ENCODE results near the gene SMARCC2. TPM values are rescaled to one million over a fixed set of nuclear protein-coding genes. Genes with fewer than 3 reads are reported as not detected.

Gene SMARCC2
- total RNA-seq, 5 donors from 2014 or later (not counting 1 experiment from before 2014, with no cell fraction given), result 135 to 160 (median 159) TPM

DNA sequence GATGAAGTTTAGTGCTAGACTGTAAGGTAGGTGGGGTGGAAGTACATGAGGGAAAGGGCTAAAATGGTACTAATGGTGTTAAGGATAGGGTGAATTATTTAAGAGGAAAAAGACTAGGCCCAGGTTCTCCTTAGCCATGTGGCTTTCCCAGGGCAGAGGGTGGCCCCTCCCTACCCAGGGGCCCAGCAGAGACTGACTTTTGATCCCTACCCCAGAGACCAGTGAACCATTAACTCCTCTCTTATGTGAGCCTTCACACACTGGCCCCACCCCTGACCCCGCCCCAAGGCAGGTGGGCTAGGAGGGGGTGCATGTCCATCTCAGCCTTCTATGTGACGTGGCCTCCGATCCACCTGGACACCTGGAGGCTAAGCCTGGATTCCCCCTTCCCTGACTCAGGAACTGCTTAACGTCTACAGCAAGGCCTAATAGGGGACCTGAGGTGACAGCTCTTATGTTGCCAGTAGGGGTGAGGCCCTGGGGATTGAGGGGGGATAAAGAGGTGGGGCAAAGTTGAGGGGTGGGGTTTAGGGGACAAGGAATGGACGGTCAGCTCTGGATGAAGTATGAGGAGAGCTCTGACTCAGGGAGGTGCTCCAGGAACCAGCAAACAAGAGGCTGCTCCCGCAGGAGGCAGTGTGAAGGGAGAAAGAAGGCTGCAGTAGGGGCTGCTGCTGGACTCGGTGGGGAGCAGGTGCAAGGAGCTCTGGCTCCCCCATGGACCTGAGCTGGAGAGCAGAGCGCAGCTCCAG, 41.3 kb upstream of the SMARCC2 start:
- H3K4me3 Mint-ChIP-seq, result no peak overlapping the region
- 84% methylated on average over 6 of the region's 8 CpGs for WGBS (ENCODE audit: insufficient coverage)
- no peak overlapping the region for H3K27ac ChIP-seq (ENCODE audit: low read length)
- ChIA-PET POLR2A (interaction anchor here (0.6 to 0.7 kb wide), 3 partner anchors 9 to 472 kb away, joined by 3 to 9 read pairs (median 5); partner anchors contain the start of gene DNAJC14 (in 1 of the 2)), CTCF (no interaction called here)
- no peak overlapping the region for H3K4me3 ChIP-seq (ENCODE audit: control insufficient read depth in 1 of 2, extremely low read depth in 1 of 2, low read length in 1 of 2)
- H3K4me1 Mint-ChIP-seq, result peaks cover 0 to under 1% (median under 1%) of the 10 kb centered on the region in 3 donors
- DNase-seq, result no peak
- H3K27ac Mint-ChIP-seq, result no peak overlapping the region
- H3K36me3 Mint-ChIP-seq, result peaks cover 2% of the 10 kb centered on the region
- no peaks in the 10 kb centered on the region for H3K27me3 Mint-ChIP-seq
- H3K36me3 ChIP-seq (ENCODE audit: control insufficient read depth in 2 of 2, extremely low read depth in 1 of 2, insufficient read depth in 1 of 2, low read length in 1 of 2), result peaks cover 0 to 4% of the 10 kb centered on the region in 2 donors
- no peaks in the 10 kb centered on the region for H3K27me3 ChIP-seq (replicated peaks in 1 of 2; ENCODE audit: control insufficient read depth in 2 of 2, extremely low read depth in 1 of 2, insufficient read depth in 2 of 2, low read length in 1 of 2)
- no peaks in the 10 kb centered on the region for H3K4me1 ChIP-seq (ENCODE audit: control insufficient read depth in 1 of 2, extremely low read depth in 1 of 2, insufficient read depth in 2 of 2, low read length in 2 of 2)
- no peak for ATAC-seq (replicated peaks in 1 of 4)
- H3K9me3 Mint-ChIP-seq, result no peaks in the 10 kb centered on the region
- no peaks in the 10 kb centered on the region for H3K9me3 ChIP-seq

DNA sequence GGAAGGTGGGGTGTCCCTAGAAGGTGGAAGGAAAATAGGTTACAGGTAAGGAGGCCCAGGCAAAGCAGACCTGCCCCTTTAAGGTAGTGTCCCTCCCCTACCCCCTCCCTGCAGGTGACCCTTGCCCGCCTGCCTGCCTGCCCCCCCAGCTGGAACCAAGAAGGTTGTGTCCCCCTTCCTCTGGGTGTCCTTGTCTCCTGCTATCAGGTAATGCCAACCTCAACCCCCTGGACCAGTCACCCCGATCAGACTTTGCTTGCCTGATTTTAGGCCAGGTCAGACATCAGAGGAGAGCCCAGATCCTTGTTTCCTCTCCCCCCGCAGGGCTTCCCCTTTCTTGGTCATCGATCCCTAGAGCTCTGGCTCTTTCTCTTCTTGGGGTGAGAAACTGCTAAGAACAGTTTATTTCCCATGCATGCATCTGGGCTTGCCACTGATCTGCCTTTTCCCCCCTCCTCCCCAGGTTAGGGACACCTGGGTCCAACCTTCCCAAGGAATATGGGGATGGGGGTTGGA, 40.7 kb upstream of the SMARCC2 start, which contains the start of gene SLC39A5:
SLC39A5 (plus strand) TSS at position 136 of the 516 bp plus-strand sequence. CDS start 1,224 bp downstream, outside the sequence.
- Mint-ChIP-seq H3K36me3 (peaks cover 2% of the 10 kb centered on the region), H3K27me3 (no peaks in the 10 kb centered on the region), H3K4me3 (no peak within 1 kb of the TSS), H3K9me3 (no peaks in the 10 kb centered on the region), H3K27ac (no peak within 1 kb of the TSS), H3K4me1 (peaks cover 5 to 7% (median 7%) of the 10 kb centered on the region in 3 donors)
- peaks cover 0 to 4% of the 10 kb centered on the region in 2 experiments for H3K4me1 ChIP-seq (ENCODE audit: control insufficient read depth in 1 of 2, extremely low read depth in 1 of 2, insufficient read depth in 2 of 2, low read length in 2 of 2)
- H3K36me3 ChIP-seq (ENCODE audit: control insufficient read depth in 2 of 2, extremely low read depth in 1 of 2, insufficient read depth in 1 of 2, low read length in 1 of 2), result peaks cover 0 to 4% of the 10 kb centered on the region in 2 donors
- H3K27me3 ChIP-seq (replicated peaks in 1 of 2; ENCODE audit: control insufficient read depth in 2 of 2, extremely low read depth in 1 of 2, insufficient read depth in 2 of 2, low read length in 1 of 2), result no peaks in the 10 kb centered on the region
- H3K4me3 ChIP-seq (ENCODE audit: control insufficient read depth in 1 of 2, extremely low read depth in 1 of 2, low read length in 1 of 2), result no peak within 1 kb of the TSS
- DNase-seq (no peak), ATAC-seq (replicated peaks in 1 of 4) (no peak)
- 67% methylated on average over 1 of the region's 4 CpGs for WGBS (ENCODE audit: insufficient coverage)
- H3K9me3 ChIP-seq, result no peaks in the 10 kb centered on the region
- no peak within 1 kb of the TSS for H3K27ac ChIP-seq (ENCODE audit: low read length)
- ChIA-PET CTCF (no interaction called here), POLR2A (interaction anchor here in 1 of 2 donors (0.6 to 0.7 kb wide), 2 partner anchors 8 to 473 kb away, joined by 5 to 9 read pairs; no protein-coding TSS in a partner anchor)

DNA sequence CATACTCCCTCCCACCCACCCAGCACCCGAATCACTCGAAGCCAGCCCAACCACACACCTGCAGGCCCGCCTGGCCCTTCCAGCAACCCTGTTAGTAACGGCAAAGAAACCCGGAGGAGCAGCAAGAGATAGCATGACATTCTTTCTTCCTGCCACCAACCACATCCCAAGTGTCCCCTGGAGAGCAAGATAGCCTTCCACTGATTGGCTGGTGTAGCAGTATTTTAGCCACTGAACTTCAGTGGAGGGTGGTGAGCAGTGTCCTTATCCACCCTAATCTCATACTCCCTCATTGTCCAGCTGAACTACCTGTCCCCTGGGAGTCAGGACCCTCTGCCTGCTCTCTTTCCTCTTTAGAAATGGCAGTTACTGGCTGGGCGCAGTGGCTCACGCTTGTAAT, 39.8 kb upstream of the SMARCC2 start:
- H3K27me3 ChIP-seq (replicated peaks in 1 of 2; ENCODE audit: control insufficient read depth in 2 of 2, extremely low read depth in 1 of 2, insufficient read depth in 2 of 2, low read length in 1 of 2), result no peaks in the 10 kb centered on the region
- POLR2A ChIA-PET, result no interaction called here
- no peak overlapping the region for H3K27ac Mint-ChIP-seq

DNA sequence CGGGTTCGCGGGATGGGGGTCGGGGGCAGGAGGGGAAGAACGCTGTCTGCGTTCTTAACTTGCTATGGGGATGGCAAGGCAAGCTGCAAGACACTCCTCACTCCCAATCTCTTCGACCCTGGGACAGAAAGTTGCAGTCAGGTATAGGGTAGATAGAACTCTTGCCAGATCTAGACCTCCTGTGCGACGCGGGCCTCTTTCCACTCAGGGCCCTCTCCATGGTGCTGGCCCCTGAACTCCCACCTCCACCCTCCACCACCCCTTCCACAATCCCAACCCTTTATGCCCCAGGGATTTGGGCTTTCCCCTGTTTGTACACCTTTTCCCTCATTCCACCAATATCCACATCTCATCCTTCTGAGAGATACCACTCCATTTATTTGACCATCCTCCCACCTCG, 35.7 kb upstream of the SMARCC2 start:
- Histone ChIP-seq H3K4me1 (ENCODE audit: control insufficient read depth in 1 of 2, extremely low read depth in 1 of 2, insufficient read depth in 2 of 2, low read length in 2 of 2) (peaks cover 18 to 49% of the 10 kb centered on the region in 2 experiments), H3K27me3 (replicated peaks in 1 of 2; ENCODE audit: control insufficient read depth in 2 of 2, extremely low read depth in 1 of 2, insufficient read depth in 2 of 2, low read length in 1 of 2) (no peaks in the 10 kb centered on the region), H3K4me3 (ENCODE audit: control insufficient read depth in 1 of 2, extremely low read depth in 1 of 2, low read length in 1 of 2) (peak overlapping the region in 1 of 2 donors; percentile 58), H3K36me3 (ENCODE audit: control insufficient read depth in 2 of 2, extremely low read depth in 1 of 2, insufficient read depth in 1 of 2, low read length in 1 of 2) (peaks cover 0 to 4% of the 10 kb centered on the region in 2 donors), H3K9me3 (no peaks in the 10 kb centered on the region), H3K27ac (ENCODE audit: low read length) (peak overlapping the region; percentile 85)
- Mint-ChIP-seq H3K27me3 (no peaks in the 10 kb centered on the region), H3K9me3 (no peaks in the 10 kb centered on the region), H3K36me3 (peaks cover 2% of the 10 kb centered on the region), H3K27ac (peak overlapping the region; percentile 69 to 88), H3K4me1 (peaks cover 45 to 49% (median 46%) of the 10 kb centered on the region in 3 donors), H3K4me3 (peak overlapping the region; percentile 81 to 98 (median 98))
- DNase-seq (no peak), ATAC-seq (replicated peaks in 1 of 4) (no peak)
- 68% methylated on average over 4 of the region's 11 CpGs for WGBS (ENCODE audit: insufficient coverage)
- POLR2A ChIA-PET, result no interaction called here
- CTCF ChIA-PET, result interaction anchor here in 1 of 2 donors (1.4 kb wide), 1 partner anchor 18 kb away, joined by 4 read pairs; no protein-coding TSS in a partner anchor

More for the DNA sequence above, 39.8 kb upstream of the SMARCC2 start:
- ATAC-seq (replicated peaks in 1 of 4), result no peak
- WGBS (ENCODE audit: insufficient coverage), result 100% methylated on average over 2 of the region's 7 CpGs
- Mint-ChIP-seq H3K4me3 (no peak overlapping the region), H3K4me1 (peaks cover 11 to 13% (median 13%) of the 10 kb centered on the region in 3 donors), H3K36me3 (peaks cover 2% of the 10 kb centered on the region), H3K27me3 (no peaks in the 10 kb centered on the region), H3K9me3 (no peaks in the 10 kb centered on the region)
- no peak for DNase-seq
- H3K4me1 ChIP-seq (ENCODE audit: control insufficient read depth in 1 of 2, extremely low read depth in 1 of 2, insufficient read depth in 2 of 2, low read length in 2 of 2), result peaks cover 3 to 13% of the 10 kb centered on the region in 2 experiments
- no peaks in the 10 kb centered on the region for H3K9me3 ChIP-seq
- H3K4me3 ChIP-seq (ENCODE audit: control insufficient read depth in 1 of 2, extremely low read depth in 1 of 2, low read length in 1 of 2), result no peak overlapping the region
- no peak overlapping the region for H3K27ac ChIP-seq (ENCODE audit: low read length)
- H3K36me3 ChIP-seq (ENCODE audit: control insufficient read depth in 2 of 2, extremely low read depth in 1 of 2, insufficient read depth in 1 of 2, low read length in 1 of 2), result peaks cover 0 to 4% of the 10 kb centered on the region in 2 donors
- CTCF ChIA-PET, result no interaction called here

DNA sequence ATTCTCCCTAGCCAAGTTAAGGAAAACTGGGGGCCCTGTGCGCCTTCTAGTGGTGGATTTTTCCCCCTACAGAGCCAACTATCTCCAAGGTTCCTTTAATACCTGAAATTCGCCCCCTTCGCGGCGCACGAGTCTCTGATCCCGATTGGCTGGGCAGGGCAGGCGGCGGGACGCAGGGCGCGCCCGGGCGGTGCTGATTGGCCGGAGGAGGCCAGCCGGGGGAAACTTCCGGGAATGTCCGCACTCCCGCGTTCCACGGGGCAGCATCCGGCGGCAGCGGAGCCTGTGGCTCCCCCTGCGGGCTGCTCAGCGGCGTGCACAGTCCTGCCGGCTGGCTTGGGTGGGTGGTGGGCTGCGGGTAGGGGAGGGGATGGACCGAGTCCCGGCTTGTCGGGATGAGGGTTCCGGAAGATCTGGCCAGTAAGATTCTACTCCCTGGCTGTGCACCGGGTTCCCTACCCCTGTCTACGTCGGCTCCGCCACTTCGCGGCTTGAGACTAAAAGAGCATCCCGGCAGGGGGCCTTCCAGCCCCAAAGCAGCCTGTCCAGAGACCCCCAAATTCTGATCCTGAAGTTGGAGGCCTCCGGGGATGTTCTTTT, 34.9 kb upstream of the SMARCC2 start, which contains the start of gene NABP2:
NABP2 (plus strand) TSS at position 241 of the 600 bp plus-strand sequence. CDS start 515 bp downstream, outside the sequence.
- peak; percentile 71 to 82 (median 77) for ATAC-seq (replicated peaks in 1 of 4)
- Histone ChIP-seq H3K4me1 (ENCODE audit: control insufficient read depth in 1 of 2, extremely low read depth in 1 of 2, insufficient read depth in 2 of 2, low read length in 2 of 2) (peaks cover 18 to 54% of the 10 kb centered on the region in 2 experiments), H3K36me3 (ENCODE audit: control insufficient read depth in 2 of 2, extremely low read depth in 1 of 2, insufficient read depth in 1 of 2, low read length in 1 of 2) (peaks cover 0 to 4% of the 10 kb centered on the region in 2 donors), H3K27me3 (replicated peaks in 1 of 2; ENCODE audit: control insufficient read depth in 2 of 2, extremely low read depth in 1 of 2, insufficient read depth in 2 of 2, low read length in 1 of 2) (no peaks in the 10 kb centered on the region), H3K4me3 (ENCODE audit: control insufficient read depth in 1 of 2, extremely low read depth in 1 of 2, low read length in 1 of 2) (peak within 1 kb of the TSS; percentile 58 to 75), H3K27ac (ENCODE audit: low read length) (peak within 1 kb of the TSS; percentile 85), H3K9me3 (no peaks in the 10 kb centered on the region)
- WGBS (ENCODE audit: insufficient coverage), result 1% methylated on average over 32 of the region's 41 CpGs
- ChIA-PET POLR2A (no interaction called here), CTCF (no interaction called here)
- DNase-seq, result peak; percentile 68 to 95 (median 82)
- Mint-ChIP-seq H3K4me1 (peaks cover 45 to 52% (median 49%) of the 10 kb centered on the region in 3 donors), H3K36me3 (peaks cover 2% of the 10 kb centered on the region), H3K27me3 (no peaks in the 10 kb centered on the region), H3K27ac (peak within 1 kb of the TSS; percentile 87 to 98), H3K9me3 (no peaks in the 10 kb centered on the region), H3K4me3 (peak within 1 kb of the TSS; percentile 81 to 98 (median 98))

DNA sequence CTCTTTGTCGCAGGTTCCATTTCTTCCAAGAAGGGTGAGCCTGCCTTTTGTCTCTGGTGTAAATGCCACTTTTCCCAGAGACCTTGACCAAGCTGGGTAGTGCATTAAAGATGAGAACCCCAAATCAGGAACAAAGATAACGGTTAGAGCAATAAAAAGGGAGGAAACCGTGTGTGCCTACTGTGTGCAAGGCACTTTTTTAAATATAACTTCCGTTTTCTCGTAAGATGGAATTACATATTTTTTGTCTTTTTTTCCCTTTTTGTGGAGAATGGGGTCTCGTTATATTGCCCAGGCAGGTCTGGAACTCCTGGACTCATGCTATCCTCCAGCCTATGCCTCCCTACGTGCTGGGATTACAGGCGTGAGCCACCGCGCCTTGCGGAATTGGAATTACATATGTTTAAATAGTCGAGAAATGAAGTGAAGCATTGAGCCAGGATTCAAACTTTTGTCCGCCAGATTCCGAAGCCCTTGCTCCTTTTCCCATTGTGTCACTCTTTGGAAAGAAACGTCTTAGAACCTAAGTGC, 34.4 kb upstream of the SMARCC2 start:
- ChIA-PET CTCF (interaction anchor here in 1 of 2 donors (2.9 kb wide), 1 partner anchor 18 kb away, joined by 21 read pairs; no protein-coding TSS in a partner anchor), POLR2A (interaction anchor here in 1 of 2 donors (0.6 kb wide), 1 partner anchor 28 kb away, joined by 3 read pairs; no protein-coding TSS in a partner anchor)
- Histone ChIP-seq H3K36me3 (ENCODE audit: control insufficient read depth in 2 of 2, extremely low read depth in 1 of 2, insufficient read depth in 1 of 2, low read length in 1 of 2) (peaks cover 0 to 2% of the 10 kb centered on the region in 2 donors), H3K27ac (ENCODE audit: low read length) (peak overlapping the region; percentile 85), H3K27me3 (replicated peaks in 1 of 2; ENCODE audit: control insufficient read depth in 2 of 2, extremely low read depth in 1 of 2, insufficient read depth in 2 of 2, low read length in 1 of 2) (no peaks in the 10 kb centered on the region), H3K4me3 (ENCODE audit: control insufficient read depth in 1 of 2, extremely low read depth in 1 of 2, low read length in 1 of 2) (peak overlapping the region; percentile 58 to 75), H3K9me3 (no peaks in the 10 kb centered on the region), H3K4me1 (ENCODE audit: control insufficient read depth in 1 of 2, extremely low read depth in 1 of 2, insufficient read depth in 2 of 2, low read length in 2 of 2) (peaks cover 18 to 54% of the 10 kb centered on the region in 2 experiments)
- DNase-seq, result peak in 1 of 35 experiments; percentile 23
- H3K4me1 Mint-ChIP-seq, result peaks cover 45 to 52% (median 49%) of the 10 kb centered on the region in 3 donors
- peak overlapping the region; percentile 87 to 98 for H3K27ac Mint-ChIP-seq
- no peaks in the 10 kb centered on the region for H3K9me3 Mint-ChIP-seq
- ATAC-seq (replicated peaks in 1 of 4), result no peak
- H3K36me3 Mint-ChIP-seq, result peaks cover 2% of the 10 kb centered on the region
- WGBS (ENCODE audit: insufficient coverage), result 26% methylated on average over 6 of the region's 15 CpGs
- no peaks in the 10 kb centered on the region for H3K27me3 Mint-ChIP-seq
- peak overlapping the region; percentile 81 to 98 (median 98) for H3K4me3 Mint-ChIP-seq

Measured in T-cell (primary cell).